HG02610 (cell line): ENCODE data around the gene MCRS1.

Source experiments
- ATAC-seq: cut with Tn5 transposase; IDR thresholded peaks from one replicate; pipeline ENCODE4 v1.9.1; 2021; ENCODE audit warnings: mild to moderate bottlenecking, moderate library complexity; ENCODE audit not compliant: unreplicated experiment

Gene MCRS1

GRCh38 chr12:49582850-49583249 is 14.9 kb upstream of the MCRS1 start:
- ATAC-seq = no peak

DNA sequence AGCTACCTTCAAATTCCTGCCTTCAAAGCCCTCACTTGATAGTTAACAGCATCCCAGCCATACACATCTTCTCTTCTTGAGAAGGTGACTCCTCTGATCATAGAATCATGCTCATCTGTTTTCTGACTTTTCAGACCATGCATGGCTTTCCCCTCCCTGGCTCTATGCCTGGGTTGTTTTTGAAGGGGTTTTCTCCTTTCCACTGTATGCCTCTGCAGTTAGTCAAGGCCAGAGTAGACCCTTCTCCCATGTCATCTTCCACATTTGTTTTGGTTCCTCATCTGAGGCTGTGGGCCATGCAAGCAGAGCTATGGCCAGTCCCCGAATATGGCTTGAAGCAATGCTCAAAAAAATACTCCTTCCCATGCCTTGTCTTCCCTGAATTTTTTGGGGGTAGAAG is 14.3 kb upstream of the MCRS1 start:
- ATAC-seq = peak; percentile 60

DNA sequence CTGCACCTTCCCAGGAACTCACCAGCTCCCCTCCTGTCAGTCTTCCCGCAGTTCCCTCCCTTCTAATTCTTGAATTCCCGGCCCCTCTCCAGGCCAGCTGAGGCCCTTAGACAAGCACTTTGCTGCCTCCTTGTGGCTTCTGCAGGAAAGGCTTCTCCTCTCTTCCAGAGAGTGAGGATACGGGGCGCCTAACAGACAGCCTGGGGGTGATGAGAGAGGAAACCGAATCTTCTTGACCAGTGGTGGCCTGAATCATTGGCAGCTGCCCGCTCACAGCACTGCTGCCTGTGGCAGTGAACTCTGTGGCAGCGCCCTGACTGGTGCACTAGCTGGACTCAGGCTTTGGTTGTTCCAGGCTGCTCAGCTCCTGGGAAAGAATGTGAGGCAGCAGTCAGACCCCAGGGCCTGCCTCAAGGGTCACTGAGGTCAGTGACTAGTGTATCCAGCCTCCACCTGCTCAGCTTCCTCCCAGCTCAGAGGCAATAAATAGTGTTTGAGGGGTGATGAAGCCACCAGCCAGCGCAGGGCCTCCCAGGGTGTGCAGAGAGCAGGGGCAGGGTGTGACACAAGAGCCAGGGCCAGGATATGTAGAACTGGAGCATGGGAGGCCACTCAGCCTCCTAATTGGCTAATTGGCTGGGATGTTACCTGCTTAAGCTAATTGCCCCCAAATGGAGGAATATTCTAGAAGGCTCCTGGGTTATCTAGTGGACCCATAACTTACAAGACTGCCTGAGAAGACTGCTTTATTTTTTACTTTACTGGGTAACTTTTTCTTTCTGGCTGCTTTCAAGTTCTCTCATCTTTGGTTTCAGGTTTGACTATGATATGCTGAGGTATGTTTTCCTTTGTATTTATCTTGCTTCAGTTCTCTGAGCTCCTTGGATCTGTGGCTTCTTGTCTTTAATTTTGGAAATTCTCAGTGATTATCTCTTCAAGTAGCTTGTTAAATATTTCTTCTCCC is 12.9 kb upstream of the MCRS1 start:
- no peak for ATAC-seq

- ATAC-seq = no peak
Observed at GRCh38 chr12:49578471-49579112, 10.7 kb upstream of the MCRS1 start.

DNA sequence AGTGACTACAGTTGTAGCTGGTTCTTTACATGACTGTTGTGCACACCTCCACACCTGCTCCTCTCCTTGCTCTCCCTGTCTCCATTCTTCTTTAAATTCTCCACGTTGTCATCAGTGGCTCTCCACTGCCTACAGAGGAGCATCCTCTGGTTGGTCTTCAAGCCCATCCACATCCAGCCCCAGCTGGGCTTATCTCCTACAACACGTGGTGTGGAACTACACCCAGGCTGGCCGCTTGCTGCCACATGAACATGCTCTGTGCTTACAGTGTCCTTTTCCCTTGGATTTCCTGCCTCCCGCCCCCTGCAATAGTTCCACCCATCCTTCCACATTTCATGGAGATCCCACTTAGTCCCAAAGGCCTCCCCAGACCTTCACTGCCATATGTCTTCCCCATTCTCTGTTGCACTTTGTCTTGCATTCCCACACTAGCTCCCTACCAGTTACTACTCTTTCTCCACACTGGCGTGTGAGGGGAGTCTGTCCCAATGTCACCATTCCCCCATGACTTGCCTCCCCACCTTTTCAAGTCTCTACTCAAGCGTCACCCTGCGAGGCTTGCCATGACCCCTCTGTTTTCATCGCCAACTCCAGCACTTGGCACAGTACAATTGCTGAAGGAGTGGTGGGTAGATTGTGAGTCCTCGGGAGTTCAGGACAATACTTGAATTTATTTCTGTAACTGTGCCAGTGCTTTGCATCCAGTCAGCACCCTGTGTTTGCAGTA is 9.8 kb upstream of the MCRS1 start:
- no peak for ATAC-seq

- ATAC-seq = peak; percentile 23
Observed at GRCh38 chr12:49568442-49569162, 660 bp upstream of the MCRS1 start.

GRCh38 chr12:49567302-49567610 is 686 bp downstream of the MCRS1 start:
- ATAC-seq = peak; percentile 4

- ATAC-seq = no peak
Observed at GRCh38 chr12:49566361-49566760, 1.6 kb downstream of the MCRS1 start.

GRCh38 chr12:49565406-49566265 is 2.3 kb downstream of the MCRS1 start:
- ATAC-seq = no peak

GRCh38 chr12:49564686-49565405 is 3.1 kb downstream of the MCRS1 start:
- no peak for ATAC-seq

DNA sequence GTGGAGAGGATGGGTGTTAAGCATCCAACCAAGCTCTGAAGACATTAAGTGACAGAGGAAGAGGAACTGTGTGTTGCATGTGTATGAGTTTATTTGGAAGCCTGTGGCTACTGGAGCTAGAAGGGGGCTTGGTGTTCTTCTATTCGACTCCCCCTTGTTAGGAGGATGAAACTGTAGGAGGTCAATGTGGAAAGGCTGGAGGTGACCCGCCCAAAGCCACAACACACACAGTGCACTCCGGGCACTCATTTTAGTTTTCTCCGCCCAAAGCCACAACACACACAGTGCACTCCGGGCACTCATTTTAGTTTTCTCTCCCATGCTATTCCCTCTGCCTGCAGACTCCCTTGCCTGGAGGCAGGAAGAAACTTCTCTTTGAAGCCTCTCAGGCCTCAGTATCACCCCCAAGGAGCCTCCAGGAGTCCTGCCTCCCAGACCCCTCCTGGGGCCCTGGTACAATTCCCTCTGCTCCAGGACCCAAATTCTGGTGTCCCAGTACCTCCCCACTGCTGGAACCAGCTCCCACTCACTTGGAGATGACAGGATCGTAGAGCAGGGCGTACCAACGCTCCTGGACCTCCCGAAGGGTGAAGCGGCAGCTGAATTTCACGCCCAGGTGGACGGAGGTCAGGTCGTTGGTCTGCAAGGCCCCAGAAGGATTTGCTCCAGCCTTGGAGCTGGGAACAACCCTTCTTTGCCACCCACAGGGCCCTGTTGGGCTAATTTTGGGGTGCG is 3.8 kb downstream of the MCRS1 start:
- ATAC-seq = no peak

DNA sequence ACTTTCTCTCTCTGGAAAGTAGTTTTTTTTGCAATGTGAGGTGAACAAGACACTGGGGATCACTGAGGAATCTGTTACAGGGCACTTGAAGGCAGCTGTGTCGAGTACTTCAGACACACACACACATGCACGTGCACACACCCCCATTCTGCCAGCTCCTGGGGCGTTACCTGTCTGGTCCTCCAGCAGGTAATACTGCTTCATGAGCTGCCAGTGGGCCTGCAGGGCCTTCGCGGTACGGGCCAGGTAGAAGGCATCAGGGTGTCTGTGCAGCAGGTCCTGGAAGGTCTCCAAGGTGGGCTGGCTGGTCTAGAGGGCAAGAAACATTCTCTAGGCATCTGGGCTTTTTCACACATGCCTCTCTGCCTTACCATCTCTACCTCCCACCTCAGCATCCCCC is 5.1 kb downstream of the MCRS1 start:
- ATAC-seq = no peak

- ATAC-seq = no peak
Observed at GRCh38 chr12:49562233-49562632, 5.7 kb downstream of the MCRS1 start.

DNA sequence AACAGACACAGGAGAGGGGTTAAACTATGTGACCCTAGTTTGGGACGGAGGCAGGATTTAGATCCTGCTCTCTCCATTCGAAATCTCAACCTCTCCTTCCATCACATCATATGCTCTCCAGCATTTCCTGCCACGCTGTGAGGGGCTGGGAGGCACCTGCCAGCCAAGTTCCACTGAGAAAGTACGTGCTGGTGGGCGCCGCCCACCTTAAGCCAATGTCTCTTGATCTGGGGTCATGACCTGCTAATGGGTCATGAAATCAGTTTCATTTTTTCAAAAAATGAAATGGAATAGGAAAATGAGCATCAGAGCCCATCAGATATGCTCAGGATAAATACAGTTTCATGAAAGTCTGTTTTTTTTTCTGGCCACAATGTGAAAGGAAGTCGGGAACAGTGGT is 7.2 kb downstream of the MCRS1 start:
- ATAC-seq = no peak

GRCh38 chr12:49559011-49559675 is 8.8 kb downstream of the MCRS1 start:
- no peak for ATAC-seq

DNA sequence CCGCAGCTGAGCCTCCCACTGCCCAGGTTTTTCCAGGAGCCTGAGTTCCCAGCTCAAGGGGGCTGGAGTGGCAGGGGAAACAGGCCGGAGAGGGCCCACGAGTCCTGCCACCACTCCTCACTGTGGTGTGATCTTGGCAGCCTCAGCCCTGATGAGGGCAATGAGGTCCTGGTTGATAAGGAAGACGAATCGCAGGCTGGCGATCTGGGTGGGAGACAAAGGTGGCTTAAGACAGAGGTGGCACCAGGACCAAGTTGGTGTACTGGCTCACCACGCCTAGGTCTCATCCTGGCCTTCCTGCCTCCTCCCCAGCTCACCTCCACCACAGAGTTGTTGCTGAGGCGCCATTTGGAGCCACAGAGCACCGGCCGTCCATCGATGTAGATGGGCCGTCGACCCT is 9.4 kb downstream of the MCRS1 start:
- no peak for ATAC-seq

GRCh38 chr12:49557917-49558215 is 10.1 kb downstream of the MCRS1 start:
- no peak for ATAC-seq

GRCh38 chr12:49557187-49557916 is 10.6 kb downstream of the MCRS1 start:
- no peak for ATAC-seq
